Adrenal gland (tissue), 5 donors: Measurements from ENCODE around the gene CDKN1A.

ENCODE experiments used
- POLR2A ChIP-seq, 2 donors: fragments of 450-650 bp; IDR thresholded peaks; one replicate each; pipeline ENCODE4 v1.6.1; 2017; ENCODE audit warnings: antibody characterized with exemption in 2 of 2, mild to moderate bottlenecking in 2 of 2, moderate library complexity in 1 of 2
- TF ChIP-seq, protein P1 (sequence below), 6 experiments: fragments of 450-650 bp in 4 of 6; fragments of 200-600 bp in 2 of 6; sonication (generic) in 1 of 6; IDR thresholded peaks; 1 replicate in 5 of 6; 2 replicates in 1 of 6; pipeline versions ENCODE4 v1.5.1 to v1.8.0; 2016 to 2021; ENCODE audit warnings: antibody characterized with exemption in 6 of 6, mild to moderate bottlenecking in 2 of 6, moderate library complexity in 1 of 6
- donor health status: DM: no; HTN: no; CAD: no.

DNA sequence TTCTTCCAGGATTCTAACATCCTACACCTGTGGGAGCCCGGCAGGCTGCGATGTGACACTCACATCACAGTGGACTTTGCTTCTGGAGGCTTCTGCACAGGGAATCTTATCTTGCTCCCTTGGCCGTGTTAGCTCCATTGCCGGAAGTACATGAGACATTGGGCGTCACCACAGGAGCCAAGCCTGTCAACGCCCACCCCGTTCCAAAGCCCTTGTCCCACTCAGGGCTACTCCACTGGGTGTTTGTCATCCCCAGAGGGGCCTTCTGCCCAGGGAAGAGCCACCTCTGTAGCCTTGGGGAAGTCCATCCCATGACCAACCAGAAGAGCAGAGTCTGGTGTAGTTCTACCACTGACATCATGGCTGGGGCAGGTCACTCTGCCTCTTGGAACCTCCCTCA, 20.8 kb downstream of the CDKN1A start:
- TF ChIP-seq, protein P1, sequence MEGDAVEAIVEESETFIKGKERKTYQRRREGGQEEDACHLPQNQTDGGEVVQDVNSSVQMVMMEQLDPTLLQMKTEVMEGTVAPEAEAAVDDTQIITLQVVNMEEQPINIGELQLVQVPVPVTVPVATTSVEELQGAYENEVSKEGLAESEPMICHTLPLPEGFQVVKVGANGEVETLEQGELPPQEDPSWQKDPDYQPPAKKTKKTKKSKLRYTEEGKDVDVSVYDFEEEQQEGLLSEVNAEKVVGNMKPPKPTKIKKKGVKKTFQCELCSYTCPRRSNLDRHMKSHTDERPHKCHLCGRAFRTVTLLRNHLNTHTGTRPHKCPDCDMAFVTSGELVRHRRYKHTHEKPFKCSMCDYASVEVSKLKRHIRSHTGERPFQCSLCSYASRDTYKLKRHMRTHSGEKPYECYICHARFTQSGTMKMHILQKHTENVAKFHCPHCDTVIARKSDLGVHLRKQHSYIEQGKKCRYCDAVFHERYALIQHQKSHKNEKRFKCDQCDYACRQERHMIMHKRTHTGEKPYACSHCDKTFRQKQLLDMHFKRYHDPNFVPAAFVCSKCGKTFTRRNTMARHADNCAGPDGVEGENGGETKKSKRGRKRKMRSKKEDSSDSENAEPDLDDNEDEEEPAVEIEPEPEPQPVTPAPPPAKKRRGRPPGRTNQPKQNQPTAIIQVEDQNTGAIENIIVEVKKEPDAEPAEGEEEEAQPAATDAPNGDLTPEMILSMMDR (IDR thresholded peaks at IDR 0.05): no peak
- no peak for TF ChIP-seq POLR2A (IDR thresholded peaks at IDR 0.05)
